ENCODE data around the gene PIEZO2.

The PIEZO2 gene

GRCh38 chr18:11037533-11038240 lies 111.7 kb downstream of the PIEZO2 start:
- Histone ChIP-seq H3K4me1 (ENCODE audit: insufficient read depth, low read length) (no peaks in the 10 kb centered on the region), H3K36me3 (ENCODE audit: insufficient read depth, low read length) (no peaks in the 10 kb centered on the region), H3K9ac (ENCODE audit: low read length) (no peak overlapping the region), H3K27ac (ENCODE audit: low read depth, low read length) (no peak overlapping the region), H3K27me3 (ENCODE audit: control insufficient read depth in 1 of 2, insufficient read depth in 2 of 2, low read length in 2 of 2) (no peaks in the 10 kb centered on the region), H3K4me3 (ENCODE audit: low read depth in 1 of 2, low read length in 2 of 2) (no peak overlapping the region), H3K9me3 (ENCODE audit: low read length) (no peaks in the 10 kb centered on the region)

DNA sequence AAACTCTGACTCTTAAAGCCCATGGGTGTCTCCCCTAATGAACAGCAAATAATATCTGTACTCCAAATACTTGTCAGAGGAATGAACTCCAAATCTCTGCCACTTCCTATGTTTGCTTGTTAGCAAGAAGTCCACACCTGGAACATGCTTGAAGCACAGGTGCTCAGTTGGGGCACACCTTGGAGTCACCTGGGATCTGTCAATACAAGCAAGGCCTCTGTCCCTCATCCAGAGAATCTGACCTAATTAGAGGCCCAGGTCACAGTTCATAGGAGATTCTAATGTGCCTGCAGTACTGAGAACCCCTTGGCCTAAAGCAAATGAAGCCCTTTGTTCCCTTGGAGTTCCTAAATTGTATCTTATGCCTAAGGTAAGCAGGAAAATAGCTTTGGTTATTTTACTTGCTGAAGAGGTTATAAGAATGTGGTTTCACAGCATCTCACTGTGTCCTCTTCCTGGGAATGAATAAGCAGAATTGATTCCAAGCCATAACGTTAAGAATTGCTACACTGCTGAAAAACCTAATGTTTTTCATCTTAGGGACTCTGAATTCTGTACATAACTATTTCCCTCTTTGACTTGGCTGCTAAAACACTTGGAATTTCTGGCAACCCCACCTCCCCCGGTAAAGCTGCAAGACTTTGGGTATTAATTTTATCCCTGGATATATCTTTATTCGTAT lies 113.4 kb downstream of the PIEZO2 start:
- no peak overlapping the region for H3K4me3 ChIP-seq (ENCODE audit: low read depth in 1 of 2, low read length in 2 of 2)
- H3K9me3 ChIP-seq (ENCODE audit: low read length), result no peaks in the 10 kb centered on the region
- no peaks in the 10 kb centered on the region for H3K4me1 ChIP-seq (ENCODE audit: insufficient read depth, low read length)
- no peaks in the 10 kb centered on the region for H3K27me3 ChIP-seq (ENCODE audit: control insufficient read depth in 1 of 2, insufficient read depth in 2 of 2, low read length in 2 of 2)
- no peak overlapping the region for H3K9ac ChIP-seq (ENCODE audit: low read length)
- no peak overlapping the region for H3K27ac ChIP-seq (ENCODE audit: low read depth, low read length)
- H3K36me3 ChIP-seq (ENCODE audit: insufficient read depth, low read length), result no peaks in the 10 kb centered on the region

DNA sequence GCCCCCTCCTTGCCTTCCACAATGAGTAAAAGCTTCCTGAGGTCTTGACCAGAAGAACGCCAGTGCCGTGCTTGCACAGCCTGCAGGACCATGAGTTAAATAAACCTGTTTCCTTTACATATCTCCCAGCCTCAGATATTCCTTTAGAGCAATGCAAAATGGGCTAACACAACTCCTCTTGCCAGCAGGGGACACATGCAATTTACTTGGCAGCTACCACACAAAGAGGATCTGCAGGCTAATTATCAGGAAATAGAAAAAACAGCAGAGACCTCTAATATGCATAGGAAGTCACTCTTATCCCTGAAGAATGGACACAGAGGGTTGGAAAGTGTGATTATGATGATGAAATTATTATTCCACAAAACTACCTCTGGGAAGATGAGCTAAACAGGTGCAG lies 114.0 kb downstream of the PIEZO2 start:
- no peak overlapping the region for H3K4me3 ChIP-seq (ENCODE audit: low read depth in 1 of 2, low read length in 2 of 2)
- no peaks in the 10 kb centered on the region for H3K9me3 ChIP-seq (ENCODE audit: low read length)
- no peak overlapping the region for H3K9ac ChIP-seq (ENCODE audit: low read length)
- no peaks in the 10 kb centered on the region for H3K27me3 ChIP-seq (ENCODE audit: control insufficient read depth in 1 of 2, insufficient read depth in 2 of 2, low read length in 2 of 2)
- H3K27ac ChIP-seq (ENCODE audit: low read depth, low read length), result no peak overlapping the region
- no peaks in the 10 kb centered on the region for H3K4me1 ChIP-seq (ENCODE audit: insufficient read depth, low read length)
- no peaks in the 10 kb centered on the region for H3K36me3 ChIP-seq (ENCODE audit: insufficient read depth, low read length)

- Histone ChIP-seq H3K27me3 (ENCODE audit: control insufficient read depth in 1 of 2, insufficient read depth in 2 of 2, low read length in 2 of 2) (no peaks in the 10 kb centered on the region), H3K9me3 (ENCODE audit: low read length) (no peaks in the 10 kb centered on the region), H3K4me3 (ENCODE audit: low read depth in 1 of 2, low read length in 2 of 2) (no peak overlapping the region), H3K4me1 (ENCODE audit: insufficient read depth, low read length) (no peaks in the 10 kb centered on the region), H3K36me3 (ENCODE audit: insufficient read depth, low read length) (no peaks in the 10 kb centered on the region), H3K9ac (ENCODE audit: low read length) (no peak overlapping the region), H3K27ac (ENCODE audit: low read depth, low read length) (no peak overlapping the region)
Measured at GRCh38 chr18:11034884-11035283, 114.5 kb downstream of the PIEZO2 start.

DNA sequence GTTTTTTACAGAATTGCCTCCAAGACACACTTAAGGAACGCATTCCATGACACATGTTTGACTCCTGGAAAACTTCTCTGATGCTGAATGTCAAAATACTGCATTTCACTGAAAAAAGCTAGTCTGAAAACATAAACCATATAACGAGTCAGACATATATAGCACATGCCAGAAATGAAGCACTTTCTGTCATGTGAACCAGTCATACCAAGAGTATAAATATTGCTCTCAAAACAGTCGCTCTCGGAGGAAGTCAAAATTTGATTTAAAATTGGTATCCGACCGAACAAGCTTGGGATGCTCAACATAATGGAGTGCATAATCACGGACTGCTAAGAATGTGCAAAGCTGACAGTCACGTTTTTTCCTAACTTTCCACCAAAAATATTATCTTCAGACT lies 115.9 kb downstream of the PIEZO2 start:
- H3K36me3 ChIP-seq (ENCODE audit: insufficient read depth, low read length), result no peaks in the 10 kb centered on the region
- no peak overlapping the region for H3K4me3 ChIP-seq (ENCODE audit: low read depth in 1 of 2, low read length in 2 of 2)
- no peaks in the 10 kb centered on the region for H3K9me3 ChIP-seq (ENCODE audit: low read length)
- no peak overlapping the region for H3K27ac ChIP-seq (ENCODE audit: low read depth, low read length)
- H3K4me1 ChIP-seq (ENCODE audit: insufficient read depth, low read length), result no peaks in the 10 kb centered on the region
- H3K27me3 ChIP-seq (ENCODE audit: control insufficient read depth in 1 of 2, insufficient read depth in 2 of 2, low read length in 2 of 2), result no peaks in the 10 kb centered on the region
- no peak overlapping the region for H3K9ac ChIP-seq (ENCODE audit: low read length)

DNA sequence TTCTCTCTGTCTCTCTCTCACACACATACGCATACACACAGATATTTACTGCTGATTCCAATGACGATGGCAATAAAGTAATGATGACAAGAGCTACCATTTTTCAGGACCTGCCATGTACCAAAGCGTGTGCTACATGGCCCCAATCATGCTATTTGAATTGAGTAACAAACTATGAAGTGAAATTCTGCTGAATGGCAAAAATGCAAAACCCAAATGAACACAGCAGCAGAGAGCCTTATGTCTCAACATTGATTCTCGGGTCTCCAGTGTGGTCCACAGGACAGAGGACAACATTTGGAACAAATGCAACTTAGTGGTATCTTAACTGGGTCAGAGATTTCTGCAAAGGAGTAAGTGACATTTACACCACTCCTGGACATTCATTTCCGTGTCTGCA lies 117.4 kb downstream of the PIEZO2 start:
- H3K4me1 ChIP-seq (ENCODE audit: insufficient read depth, low read length), result no peaks in the 10 kb centered on the region
- H3K27me3 ChIP-seq (ENCODE audit: control insufficient read depth in 1 of 2, insufficient read depth in 2 of 2, low read length in 2 of 2), result no peaks in the 10 kb centered on the region
- H3K9ac ChIP-seq (ENCODE audit: low read length), result no peak overlapping the region
- H3K9me3 ChIP-seq (ENCODE audit: low read length), result no peaks in the 10 kb centered on the region
- H3K27ac ChIP-seq (ENCODE audit: low read depth, low read length), result no peak overlapping the region
- no peak overlapping the region for H3K4me3 ChIP-seq (ENCODE audit: low read depth in 1 of 2, low read length in 2 of 2)
- no peaks in the 10 kb centered on the region for H3K36me3 ChIP-seq (ENCODE audit: insufficient read depth, low read length)

GRCh38 chr18:11029021-11029420 lies 120.3 kb downstream of the PIEZO2 start:
- H3K4me3 ChIP-seq (ENCODE audit: low read depth in 1 of 2, low read length in 2 of 2), result no peak overlapping the region
- no peaks in the 10 kb centered on the region for H3K36me3 ChIP-seq (ENCODE audit: insufficient read depth, low read length)
- H3K27me3 ChIP-seq (ENCODE audit: control insufficient read depth in 1 of 2, insufficient read depth in 2 of 2, low read length in 2 of 2), result no peaks in the 10 kb centered on the region
- no peak overlapping the region for H3K9ac ChIP-seq (ENCODE audit: low read length)
- no peak overlapping the region for H3K27ac ChIP-seq (ENCODE audit: low read depth, low read length)
- H3K9me3 ChIP-seq (ENCODE audit: low read length), result no peaks in the 10 kb centered on the region
- no peaks in the 10 kb centered on the region for H3K4me1 ChIP-seq (ENCODE audit: insufficient read depth, low read length)

DNA sequence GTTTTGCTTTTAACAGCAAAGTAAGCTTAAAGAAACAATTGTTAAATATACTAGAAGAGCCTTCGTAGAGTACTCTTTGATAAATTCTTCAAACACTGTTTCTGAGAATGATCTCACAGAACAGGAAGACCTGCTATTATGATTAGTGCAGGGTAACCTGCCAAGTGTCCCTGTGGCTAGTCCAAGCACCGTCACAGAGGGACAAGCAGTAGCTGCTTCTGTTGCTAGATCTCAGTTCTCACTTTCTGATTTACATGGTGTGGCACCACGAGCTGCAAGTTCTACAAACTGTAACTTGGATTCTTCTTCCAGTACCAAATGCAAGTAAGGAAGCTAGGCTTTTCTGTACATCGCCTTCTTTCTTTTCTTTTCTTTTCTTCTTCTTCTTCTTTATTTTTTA lies 121.5 kb downstream of the PIEZO2 start:
- Histone ChIP-seq H3K27ac (ENCODE audit: low read depth, low read length) (no peak overlapping the region), H3K36me3 (ENCODE audit: insufficient read depth, low read length) (no peaks in the 10 kb centered on the region), H3K4me1 (ENCODE audit: insufficient read depth, low read length) (no peaks in the 10 kb centered on the region), H3K27me3 (ENCODE audit: control insufficient read depth in 1 of 2, insufficient read depth in 2 of 2, low read length in 2 of 2) (no peaks in the 10 kb centered on the region), H3K9ac (ENCODE audit: low read length) (no peak overlapping the region), H3K4me3 (ENCODE audit: low read depth in 1 of 2, low read length in 2 of 2) (no peak overlapping the region), H3K9me3 (ENCODE audit: low read length) (no peaks in the 10 kb centered on the region)

GRCh38 chr18:11025671-11026070 lies 123.7 kb downstream of the PIEZO2 start:
- Histone ChIP-seq H3K4me1 (ENCODE audit: insufficient read depth, low read length) (peaks cover 7% of the 10 kb centered on the region), H3K27ac (ENCODE audit: low read depth, low read length) (no peak overlapping the region), H3K9ac (ENCODE audit: low read length) (no peak overlapping the region), H3K4me3 (ENCODE audit: low read depth in 1 of 2, low read length in 2 of 2) (no peak overlapping the region), H3K27me3 (ENCODE audit: control insufficient read depth in 1 of 2, insufficient read depth in 2 of 2, low read length in 2 of 2) (no peaks in the 10 kb centered on the region), H3K9me3 (ENCODE audit: low read length) (no peaks in the 10 kb centered on the region), H3K36me3 (ENCODE audit: insufficient read depth, low read length) (no peaks in the 10 kb centered on the region)

- Histone ChIP-seq H3K27me3 (ENCODE audit: control insufficient read depth in 1 of 2, insufficient read depth in 2 of 2, low read length in 2 of 2) (no peaks in the 10 kb centered on the region), H3K9ac (ENCODE audit: low read length) (no peak overlapping the region), H3K36me3 (ENCODE audit: insufficient read depth, low read length) (no peaks in the 10 kb centered on the region), H3K4me3 (ENCODE audit: low read depth in 1 of 2, low read length in 2 of 2) (no peak overlapping the region), H3K4me1 (ENCODE audit: insufficient read depth, low read length) (peaks cover 9% of the 10 kb centered on the region), H3K9me3 (ENCODE audit: low read length) (no peaks in the 10 kb centered on the region), H3K27ac (ENCODE audit: low read depth, low read length) (no peak overlapping the region)
Measured at GRCh38 chr18:11024928-11025669, 124.3 kb downstream of the PIEZO2 start.

DNA sequence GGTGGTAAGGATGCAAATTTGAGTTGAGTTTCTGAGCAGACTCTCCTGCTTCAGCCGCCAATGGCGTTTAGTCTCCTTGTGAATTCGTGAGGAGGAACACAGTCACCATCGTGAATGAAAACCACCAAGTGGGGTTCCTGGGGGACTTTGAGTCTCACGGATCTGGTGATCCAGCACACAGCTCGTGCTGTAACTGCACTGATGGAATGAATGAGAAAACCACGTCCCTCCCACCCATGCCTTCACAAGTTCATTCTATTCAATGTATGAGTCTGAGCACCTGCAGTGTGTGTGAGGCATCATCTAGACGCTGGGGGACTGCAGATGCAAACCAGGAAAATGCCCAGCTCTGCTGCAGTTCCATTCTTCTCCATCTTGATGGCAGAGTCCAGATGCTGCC lies 127.9 kb downstream of the PIEZO2 start:
- Histone ChIP-seq H3K9me3 (ENCODE audit: low read length) (no peaks in the 10 kb centered on the region), H3K36me3 (ENCODE audit: insufficient read depth, low read length) (no peaks in the 10 kb centered on the region), H3K27ac (ENCODE audit: low read depth, low read length) (no peak overlapping the region), H3K9ac (ENCODE audit: low read length) (no peak overlapping the region), H3K4me1 (ENCODE audit: insufficient read depth, low read length) (peaks cover 9% of the 10 kb centered on the region), H3K27me3 (ENCODE audit: control insufficient read depth in 1 of 2, insufficient read depth in 2 of 2, low read length in 2 of 2) (no peaks in the 10 kb centered on the region), H3K4me3 (ENCODE audit: low read depth in 1 of 2, low read length in 2 of 2) (no peak overlapping the region)

Measured in muscle layer of colon (tissue), 2 donors.